ENCODE measurements around the gene ASPDH.

- TF ChIP-seq CTCF (IDR thresholded peaks at IDR 0.05; ENCODE audit: insufficient read depth, low read depth, low read length) (no peak), EZH2 (IDR thresholded peaks at IDR 0.05; ENCODE audit: insufficient read depth, low read length) (no peak)
Observed at GRCh38 chr19:50489461-50490011, 24.2 kb downstream of the ASPDH start.

Measured in astrocyte (in vitro differentiated cells and primary cell).